Astrocyte of the cerebellum (primary cell): Measurements from ENCODE around the gene C19orf25.
A peak's percentile ranks its signal among the peaks of the same experiment; 100 is the strongest.
"Not testable (repeated sequence)": the region's sequence is repeated elsewhere in the genome, so short reads cannot be mapped to it uniquely, and the experiment has no call there.

ENCODE experiments used
- DNase-seq: peaks from one replicate; pipeline ENCODE4 v3.0.0-alpha.2; 2011; ENCODE audit warnings: low read depth
- H3K4me3 ChIP-seq: 2 replicates; pipeline ENCODE4 v1.5.1; 2011; ENCODE audit warnings: mild to moderate bottlenecking, low read depth, low read length, moderate library complexity
- in situ Hi-C: cut with HindIII; loops from 2 replicates; pipeline ENCODE4 v1.10.0; 2017; ENCODE audit warnings: low sequenced_read_pairs
- TF ChIP-seq, protein P1 (sequence below): IDR thresholded peaks from 2 replicates; pipeline ENCODE4 v1.5.1; 2012; ENCODE audit warnings: low read length, low read depth, moderate library complexity, mild to moderate bottlenecking; ENCODE audit errors: missing control alignments

C19orf25 gene

DNA sequence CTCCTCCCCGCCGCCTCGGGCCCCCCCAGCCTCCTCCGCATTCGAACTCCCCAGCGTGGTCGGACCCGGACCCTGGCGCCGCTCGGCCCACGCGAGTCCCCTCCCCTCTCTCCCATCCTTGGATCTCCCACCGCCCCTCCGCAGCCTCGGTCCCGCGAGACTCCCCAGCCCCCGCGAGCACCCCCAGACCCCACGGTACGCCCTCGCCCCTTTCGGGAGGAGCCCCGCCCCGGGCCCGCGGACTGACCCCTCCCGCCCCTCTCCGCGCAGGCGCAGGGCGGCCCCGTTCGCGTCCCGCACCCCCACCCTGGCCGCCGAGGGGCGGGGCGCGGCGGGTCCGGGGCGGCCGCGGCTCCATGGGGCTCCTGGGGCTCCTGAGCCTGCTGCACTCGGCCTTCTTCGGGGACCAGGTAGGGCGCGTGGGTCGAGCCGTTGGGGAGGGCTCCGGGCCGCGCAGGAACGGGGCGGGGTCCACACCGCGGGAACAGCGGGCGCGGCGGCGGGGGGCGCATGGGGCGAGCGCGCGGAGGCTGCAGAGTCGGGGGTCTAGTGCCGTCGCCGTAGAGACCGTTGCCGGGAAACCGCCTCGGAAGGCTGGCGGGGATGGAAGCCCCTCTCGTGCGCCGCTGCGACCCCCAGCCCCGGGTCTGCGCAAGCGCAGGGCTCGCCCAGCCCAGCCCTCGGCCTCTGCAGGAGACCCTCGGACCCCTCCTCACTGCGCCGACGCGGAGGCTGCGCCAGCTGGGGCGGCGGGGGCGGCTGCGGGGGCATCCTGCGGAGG, 32.9 kb downstream of the C19orf25 start:
- no peak for DNase-seq
- H3K4me3 ChIP-seq: peak overlapping the region; percentile 29
- in situ Hi-C loops: no loop called here
- TF ChIP-seq, protein P1, sequence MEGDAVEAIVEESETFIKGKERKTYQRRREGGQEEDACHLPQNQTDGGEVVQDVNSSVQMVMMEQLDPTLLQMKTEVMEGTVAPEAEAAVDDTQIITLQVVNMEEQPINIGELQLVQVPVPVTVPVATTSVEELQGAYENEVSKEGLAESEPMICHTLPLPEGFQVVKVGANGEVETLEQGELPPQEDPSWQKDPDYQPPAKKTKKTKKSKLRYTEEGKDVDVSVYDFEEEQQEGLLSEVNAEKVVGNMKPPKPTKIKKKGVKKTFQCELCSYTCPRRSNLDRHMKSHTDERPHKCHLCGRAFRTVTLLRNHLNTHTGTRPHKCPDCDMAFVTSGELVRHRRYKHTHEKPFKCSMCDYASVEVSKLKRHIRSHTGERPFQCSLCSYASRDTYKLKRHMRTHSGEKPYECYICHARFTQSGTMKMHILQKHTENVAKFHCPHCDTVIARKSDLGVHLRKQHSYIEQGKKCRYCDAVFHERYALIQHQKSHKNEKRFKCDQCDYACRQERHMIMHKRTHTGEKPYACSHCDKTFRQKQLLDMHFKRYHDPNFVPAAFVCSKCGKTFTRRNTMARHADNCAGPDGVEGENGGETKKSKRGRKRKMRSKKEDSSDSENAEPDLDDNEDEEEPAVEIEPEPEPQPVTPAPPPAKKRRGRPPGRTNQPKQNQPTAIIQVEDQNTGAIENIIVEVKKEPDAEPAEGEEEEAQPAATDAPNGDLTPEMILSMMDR: no peak

DNA sequence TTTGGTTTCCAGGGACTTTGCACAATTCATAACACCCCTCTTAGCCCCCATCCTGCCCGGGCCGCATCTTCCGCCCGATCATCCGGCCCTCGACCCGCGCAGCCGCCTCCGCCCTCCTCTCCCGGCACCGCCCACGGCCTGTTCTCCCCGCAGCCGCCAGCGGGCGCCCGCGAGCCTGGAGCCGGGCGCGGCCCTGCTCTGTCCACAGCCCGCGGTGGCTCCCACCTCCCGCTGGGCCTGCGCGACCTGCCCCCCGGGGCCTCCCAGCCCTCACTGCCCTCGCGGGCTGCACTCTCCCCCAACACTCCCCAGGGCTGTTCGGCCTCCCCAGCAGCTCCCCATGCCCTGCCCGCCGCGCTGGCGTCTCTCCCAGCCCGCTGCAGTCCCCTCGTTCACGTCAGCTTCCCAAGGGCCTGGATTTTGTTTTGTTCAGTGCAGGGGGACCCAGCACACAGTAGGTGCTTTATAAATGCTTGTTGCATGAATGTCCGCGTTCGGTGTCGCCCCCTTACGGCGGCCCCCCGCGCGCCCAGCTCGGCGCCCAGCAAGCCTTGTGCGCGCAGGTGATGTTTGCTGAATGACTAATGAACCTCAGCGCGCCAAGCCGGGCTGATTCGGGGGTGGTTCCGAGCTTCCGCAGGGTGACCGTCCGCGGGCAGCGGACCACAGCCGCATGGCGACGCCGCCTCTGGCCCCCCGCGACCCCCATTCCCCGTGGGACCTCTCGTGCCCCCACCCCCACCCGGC, 33.7 kb downstream of the C19orf25 start:
- peak overlapping the region; percentile 29 for H3K4me3 ChIP-seq
- no peak for DNase-seq
- in situ Hi-C loops: no loop called here
- TF ChIP-seq, protein P1: peak; percentile 74

DNA sequence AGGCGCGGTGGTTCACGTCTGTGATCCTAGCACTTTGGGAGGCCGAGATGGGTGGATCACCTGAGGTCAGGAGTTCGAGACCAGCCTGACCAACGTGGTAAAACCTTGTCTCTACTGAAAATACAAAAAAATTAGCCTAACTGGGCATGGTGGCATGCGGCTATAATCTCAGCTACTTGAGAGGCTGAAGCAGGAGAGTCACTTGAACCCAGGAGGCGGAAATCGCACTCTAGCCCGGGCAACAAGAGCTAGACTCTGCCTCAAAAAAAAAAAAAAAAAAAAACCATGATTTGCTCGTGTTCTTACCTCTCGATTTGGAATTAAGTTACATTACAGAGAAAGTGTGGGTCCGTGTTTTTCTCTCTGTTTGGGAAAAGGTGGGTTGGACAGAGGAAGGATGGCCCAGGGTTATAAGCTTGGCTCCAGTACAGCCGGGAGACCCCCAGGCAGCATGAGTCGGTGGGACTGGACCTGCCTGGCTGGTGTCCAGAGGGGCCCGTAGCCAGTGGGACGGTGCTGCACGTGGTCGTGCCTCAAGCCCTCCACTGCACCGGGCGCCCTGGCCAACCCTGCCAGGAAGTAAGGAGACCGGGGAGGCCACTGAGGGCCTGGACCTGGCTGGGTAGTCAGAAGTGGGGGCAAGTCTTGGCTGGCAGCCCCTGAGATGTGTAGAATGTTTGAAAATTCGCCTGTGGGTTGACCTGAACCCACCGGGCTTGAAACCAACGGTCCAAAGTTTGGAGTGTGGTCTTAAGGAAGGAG, 37.2 kb downstream of the C19orf25 start:
- TF ChIP-seq, protein P1: no peak
- in situ Hi-C loops: no loop called here
- DNase-seq: no peak
- no peak overlapping the region for H3K4me3 ChIP-seq

DNA sequence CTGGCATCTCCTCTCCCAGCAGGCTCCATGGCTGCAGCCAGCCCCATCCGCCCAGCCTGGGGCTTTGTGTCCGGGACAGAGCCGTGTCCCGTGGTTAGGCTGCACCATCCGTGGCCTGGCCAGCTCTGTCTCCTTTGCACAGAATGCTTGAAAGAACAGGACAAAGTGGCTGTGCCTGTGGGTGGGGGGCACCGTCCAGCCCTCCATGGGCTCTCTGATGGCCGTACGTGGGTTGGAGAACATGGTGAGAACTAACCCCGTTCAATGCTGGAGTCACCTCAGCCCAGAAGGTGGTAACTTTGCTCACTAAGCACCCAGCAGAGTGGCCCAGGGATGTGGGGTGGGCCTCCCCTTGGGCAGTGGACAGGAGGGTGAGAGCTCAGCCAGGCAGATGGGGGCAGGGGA, 38.0 kb downstream of the C19orf25 start:
- TF ChIP-seq, protein P1: no peak
- DNase-seq: no peak
- H3K4me3 ChIP-seq: no peak overlapping the region
- in situ Hi-C loops: no loop called here

DNA sequence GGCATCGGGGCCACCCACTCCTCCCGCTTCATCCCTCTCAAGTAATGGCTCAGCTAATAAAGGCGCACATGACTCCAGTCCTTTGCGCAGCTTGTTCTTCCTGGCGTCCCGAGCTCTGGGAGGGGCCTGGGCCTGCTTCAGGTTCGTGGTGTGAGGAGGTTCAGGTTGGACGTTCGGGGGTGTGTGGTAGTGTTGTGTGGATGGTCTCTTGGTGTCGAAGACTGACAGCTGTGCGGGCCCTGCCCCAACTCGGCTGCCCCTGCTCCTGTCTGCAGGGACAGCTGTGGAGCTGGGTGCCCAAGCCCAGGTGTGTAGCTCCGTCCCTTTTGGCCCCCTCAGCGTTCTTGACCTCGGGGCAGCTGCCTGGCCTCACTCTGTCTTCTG, 38.6 kb downstream of the C19orf25 start:
- TF ChIP-seq, protein P1: no peak
- no peak overlapping the region for H3K4me3 ChIP-seq
- in situ Hi-C loops: no loop called here

DNA sequence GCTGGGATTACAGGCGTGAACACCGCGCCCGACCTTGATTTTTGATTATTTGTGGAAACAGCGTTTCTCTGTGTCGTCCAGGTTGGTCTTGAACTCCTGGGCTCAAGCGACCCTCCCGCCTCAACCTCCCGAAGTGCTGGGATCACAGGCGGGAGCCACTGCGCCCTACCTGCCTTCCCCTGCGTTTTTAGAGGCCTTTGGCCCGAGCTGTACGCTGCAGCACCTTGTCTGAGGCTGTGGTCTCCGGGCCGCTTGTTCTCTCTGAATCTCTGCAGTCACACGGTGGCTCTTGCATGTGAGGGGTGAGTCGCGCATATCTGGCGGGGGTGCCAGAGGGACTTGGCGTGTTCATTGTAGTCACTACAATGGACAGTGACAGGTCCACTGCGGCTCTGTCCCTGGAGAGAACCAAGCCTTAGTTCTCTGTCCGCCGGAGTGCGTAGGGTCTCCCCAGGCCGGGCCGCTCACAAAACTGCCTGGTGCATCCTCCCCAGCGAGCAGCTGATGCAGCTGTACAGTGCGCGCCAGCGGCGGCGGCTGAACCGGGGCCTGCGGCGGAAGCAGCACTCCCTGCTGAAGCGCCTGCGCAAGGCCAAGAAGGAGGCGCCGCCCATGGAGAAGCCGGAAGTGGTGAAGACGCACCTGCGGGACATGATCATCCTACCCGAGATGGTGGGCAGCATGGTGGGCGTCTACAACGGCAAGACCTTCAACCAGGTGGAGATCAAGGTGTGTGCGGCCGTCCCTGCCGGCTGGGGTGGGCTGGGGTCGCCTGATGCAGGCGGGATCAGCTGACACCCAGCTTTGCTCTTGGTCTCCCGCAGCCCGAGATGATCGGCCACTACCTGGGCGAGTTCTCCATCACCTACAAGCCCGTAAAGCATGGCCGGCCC, 39.2 kb downstream of the C19orf25 start:
- in situ Hi-C loops, DNase-seq: not testable (repeated sequence)
- peak overlapping the region; percentile 85 for H3K4me3 ChIP-seq

More for the DNA sequence above, 38.6 kb downstream of the C19orf25 start:
- DNase-seq: no peak
